ACHN (cell line): ENCODE data around the gene SERPINE1.
"Not testable (repeated sequence)": the region's sequence is repeated elsewhere in the genome, so short reads cannot be mapped to it uniquely, and the experiment has no call there.

Experiments
- DNase-seq: peaks from one replicate; pipeline ENCODE4 v3.0.0-alpha.2; 2015
- in situ Hi-C: cut with HindIII; loops from 2 replicates; pipeline ENCODE4 v1.10.0; 2017; ENCODE audit warnings: low sequenced_read_pairs, low pct_ligation_motif_present, low pct_unique_long_range_greater_than_20kb

The SERPINE1 gene

DNA sequence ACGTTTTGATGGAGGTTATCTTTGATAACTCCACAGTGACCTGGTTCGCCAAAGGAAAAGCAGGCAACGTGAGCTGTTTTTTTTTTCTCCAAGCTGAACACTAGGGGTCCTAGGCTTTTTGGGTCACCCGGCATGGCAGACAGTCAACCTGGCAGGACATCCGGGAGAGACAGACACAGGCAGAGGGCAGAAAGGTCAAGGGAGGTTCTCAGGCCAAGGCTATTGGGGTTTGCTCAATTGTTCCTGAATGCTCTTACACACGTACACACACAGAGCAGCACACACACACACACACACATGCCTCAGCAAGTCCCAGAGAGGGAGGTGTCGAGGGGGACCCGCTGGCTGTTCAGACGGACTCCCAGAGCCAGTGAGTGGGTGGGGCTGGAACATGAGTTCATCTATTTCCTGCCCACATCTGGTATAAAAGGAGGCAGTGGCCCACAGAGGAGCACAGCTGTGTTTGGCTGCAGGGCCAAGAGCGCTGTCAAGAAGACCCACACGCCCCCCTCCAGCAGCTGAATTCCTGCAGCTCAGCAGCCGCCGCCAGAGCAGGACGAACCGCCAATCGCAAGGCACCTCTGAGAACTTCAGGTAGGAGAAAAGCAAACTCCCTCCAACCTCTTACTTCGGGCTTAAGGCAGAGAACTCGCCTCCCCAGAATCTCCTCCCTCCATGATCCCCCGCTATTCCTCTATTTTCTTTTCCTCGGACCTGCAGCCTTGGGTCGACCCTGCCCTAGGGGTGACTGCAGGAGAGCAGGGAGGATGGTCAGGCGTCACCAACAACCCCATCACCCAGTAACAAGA lies at the start of gene SERPINE1:
TSS of gene SERPINE1 (plus strand) at position 454 of the 809 bp plus-strand sequence. CDS start 1,290 bp downstream, outside the sequence.
- in situ Hi-C loops, result no loop called here
- no peak for DNase-seq

DNA sequence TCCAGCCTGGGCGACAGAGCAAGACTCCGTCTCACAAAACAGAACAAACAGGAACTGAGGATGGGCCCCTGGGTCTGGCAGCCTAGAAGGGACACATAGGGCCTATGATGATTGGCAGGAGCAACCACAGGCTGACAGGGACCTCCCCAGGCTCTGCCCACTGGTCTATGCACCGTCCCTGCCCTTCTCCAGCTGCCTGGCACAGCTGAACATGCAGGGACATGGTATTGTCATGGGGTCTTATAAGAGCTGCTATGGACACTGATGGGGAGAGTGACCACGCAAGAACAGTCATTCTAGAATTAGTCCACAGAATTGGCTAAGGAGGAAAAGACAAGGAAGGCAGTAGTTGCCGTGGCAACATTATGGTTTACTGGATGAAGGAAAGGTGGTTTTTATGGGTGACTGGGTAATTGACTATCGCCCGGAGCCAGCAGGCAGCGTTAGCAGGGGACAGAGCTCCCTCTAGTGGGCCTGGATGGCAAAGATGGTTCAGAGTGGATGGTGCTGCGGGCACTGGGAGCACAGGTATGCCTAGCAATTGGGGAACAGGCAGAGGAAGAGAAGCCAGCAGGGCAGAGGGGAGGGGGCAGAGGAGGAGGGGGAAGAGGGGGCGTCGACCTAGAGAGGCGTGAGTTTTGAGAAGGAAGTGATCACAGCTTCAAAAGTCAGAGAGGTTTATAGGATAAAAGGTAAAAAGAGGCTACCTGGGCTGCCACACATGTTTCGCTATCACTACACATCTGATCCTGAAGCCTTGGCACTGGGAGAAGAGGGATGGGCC lies 49.4 kb upstream of the SERPINE1 start:
- peak; percentile 92 for DNase-seq
- in situ Hi-C loops, result no loop called here

DNA sequence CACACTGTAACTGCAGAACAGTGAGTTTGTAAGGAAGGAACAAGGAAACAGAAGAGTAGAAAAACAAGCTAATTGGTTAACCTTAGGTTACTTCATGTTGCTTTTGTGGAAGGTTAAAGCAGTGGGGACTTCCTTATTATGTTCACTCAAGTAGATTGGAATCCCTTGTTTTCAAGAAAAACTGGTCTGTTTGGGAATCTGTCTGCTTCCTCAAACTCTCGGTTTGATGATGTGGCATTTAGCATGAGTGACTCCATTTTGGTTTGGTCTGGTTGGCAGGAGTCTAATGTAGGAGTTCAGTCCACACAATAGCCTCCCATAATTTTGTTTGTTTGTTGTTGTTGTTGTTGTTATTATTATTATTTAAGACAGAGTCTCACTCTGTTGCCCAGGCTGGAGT lies 45.5 kb upstream of the SERPINE1 start:
- in situ Hi-C loops, result no loop called here
- DNase-seq, result no peak

DNA sequence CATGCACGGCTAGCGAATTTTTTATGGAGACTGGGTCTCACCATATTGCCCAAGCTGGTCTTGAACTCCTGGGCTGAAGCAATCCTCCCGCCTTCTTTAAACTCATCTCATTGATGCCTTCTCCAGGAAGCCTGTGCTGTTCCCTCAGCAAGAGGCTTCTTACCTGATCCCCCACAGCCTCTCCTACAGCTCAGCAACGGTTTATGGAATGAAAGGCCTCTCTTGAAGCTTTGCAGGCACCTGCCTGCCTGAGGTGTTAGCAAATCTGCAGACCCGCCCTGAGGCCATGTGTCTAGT lies 42.1 kb upstream of the SERPINE1 start:
- no peak for DNase-seq
- in situ Hi-C loops, result no loop called here

DNA sequence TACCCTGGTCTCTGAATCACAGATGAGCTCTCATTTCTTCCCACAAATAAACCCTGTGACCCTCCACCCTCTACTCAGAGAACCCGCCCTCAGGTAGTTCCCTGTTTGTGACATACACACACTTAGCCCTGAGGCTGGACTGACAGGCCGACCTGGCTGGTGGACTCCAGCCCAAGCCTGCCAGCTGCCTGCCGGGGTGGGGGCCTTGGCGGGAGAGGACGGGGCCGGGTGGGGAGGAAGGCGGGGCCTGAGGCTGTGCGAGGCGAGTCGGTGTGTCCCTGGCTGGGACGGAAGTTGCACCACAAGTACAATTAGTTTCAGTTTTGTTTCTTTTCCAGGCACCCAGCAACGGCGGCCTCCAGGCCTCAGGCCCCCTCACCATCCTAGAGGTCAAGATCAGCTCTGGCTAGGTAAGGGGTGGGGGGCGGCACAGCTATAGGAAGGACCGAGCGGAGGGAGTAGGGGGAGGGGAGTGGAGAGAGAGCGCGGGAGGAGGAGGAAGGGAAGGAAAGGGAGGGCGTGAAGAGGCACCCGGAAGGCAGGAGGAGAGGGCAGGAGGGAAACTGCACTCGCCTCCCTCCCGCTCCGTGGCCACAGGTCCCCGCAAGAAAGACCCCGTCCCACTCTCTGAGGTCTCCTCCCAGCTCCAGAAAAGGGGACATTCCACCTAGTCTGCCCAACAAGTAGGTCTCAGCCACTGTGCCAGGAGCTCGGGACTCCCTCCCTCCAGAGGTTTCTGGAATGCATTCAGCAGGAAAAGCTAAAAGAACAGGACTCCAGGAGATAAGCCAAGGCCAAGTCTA lies 41.5 kb upstream of the SERPINE1 start, which contains the start of gene TRIM56:
TSS of gene TRIM56 (plus strand) at position 320 of the 803 bp plus-strand sequence. CDS start 1,832 bp downstream, outside the sequence.
- peak; percentile 91 for DNase-seq
- in situ Hi-C loops, result no loop called here

DNA sequence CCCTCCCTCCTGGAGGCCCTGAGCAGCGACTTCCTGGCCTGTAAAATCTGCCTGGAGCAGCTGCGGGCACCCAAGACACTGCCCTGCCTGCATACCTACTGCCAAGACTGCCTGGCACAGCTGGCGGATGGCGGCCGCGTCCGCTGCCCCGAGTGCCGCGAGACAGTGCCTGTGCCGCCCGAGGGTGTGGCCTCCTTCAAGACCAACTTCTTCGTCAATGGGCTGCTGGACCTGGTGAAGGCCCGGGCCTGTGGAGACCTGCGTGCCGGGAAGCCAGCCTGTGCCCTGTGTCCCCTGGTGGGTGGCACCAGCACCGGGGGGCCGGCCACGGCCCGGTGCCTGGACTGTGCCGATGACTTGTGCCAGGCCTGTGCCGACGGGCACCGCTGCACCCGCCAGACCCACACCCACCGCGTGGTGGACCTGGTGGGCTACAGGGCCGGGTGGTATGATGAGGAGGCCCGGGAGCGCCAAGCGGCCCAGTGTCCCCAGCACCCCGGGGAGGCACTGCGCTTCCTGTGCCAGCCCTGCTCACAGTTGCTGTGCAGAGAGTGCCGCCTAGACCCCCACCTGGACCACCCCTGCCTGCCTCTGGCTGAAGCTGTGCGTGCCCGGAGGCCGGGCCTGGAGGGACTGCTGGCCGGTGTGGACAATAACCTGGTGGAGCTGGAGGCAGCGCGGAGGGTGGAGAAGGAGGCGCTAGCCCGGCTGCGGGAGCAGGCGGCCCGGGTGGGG lies 39.4 kb upstream of the SERPINE1 start:
- DNase-seq, result no peak
- in situ Hi-C loops, result no loop called here

DNA sequence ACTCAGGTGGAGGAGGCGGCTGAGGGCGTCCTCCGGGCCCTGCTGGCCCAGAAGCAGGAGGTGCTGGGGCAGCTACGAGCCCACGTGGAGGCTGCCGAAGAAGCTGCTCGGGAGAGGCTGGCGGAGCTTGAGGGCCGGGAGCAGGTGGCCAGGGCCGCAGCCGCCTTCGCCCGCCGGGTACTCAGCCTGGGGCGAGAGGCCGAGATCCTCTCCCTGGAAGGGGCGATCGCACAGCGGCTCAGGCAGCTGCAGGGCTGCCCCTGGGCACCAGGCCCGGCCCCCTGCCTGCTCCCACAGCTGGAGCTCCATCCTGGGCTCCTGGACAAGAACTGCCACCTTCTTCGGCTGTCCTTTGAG lies 38.9 kb upstream of the SERPINE1 start:
- in situ Hi-C loops, result no loop called here

DNA sequence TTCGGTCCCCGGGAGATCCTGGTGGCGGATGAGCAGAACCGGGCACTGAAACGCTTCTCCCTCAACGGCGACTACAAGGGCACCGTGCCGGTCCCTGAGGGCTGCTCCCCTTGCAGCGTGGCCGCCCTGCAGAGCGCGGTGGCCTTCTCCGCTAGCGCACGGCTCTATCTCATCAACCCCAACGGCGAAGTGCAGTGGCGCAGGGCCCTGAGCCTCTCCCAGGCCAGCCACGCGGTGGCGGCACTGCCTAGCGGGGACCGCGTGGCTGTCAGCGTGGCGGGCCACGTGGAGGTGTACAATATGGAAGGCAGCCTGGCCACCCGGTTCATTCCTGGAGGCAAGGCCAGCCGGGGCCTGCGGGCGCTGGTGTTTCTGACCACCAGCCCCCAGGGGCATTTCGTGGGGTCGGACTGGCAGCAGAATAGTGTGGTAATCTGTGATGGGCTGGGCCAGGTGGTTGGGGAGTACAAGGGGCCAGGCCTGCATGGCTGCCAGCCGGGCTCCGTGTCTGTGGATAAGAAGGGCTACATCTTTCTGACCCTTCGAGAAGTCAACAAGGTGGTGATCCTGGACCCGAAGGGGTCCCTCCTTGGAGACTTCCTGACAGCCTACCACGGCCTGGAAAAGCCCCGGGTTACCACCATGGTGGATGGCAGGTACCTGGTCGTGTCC lies 37.9 kb upstream of the SERPINE1 start:
- in situ Hi-C loops, result no loop called here
- DNase-seq, result no peak

More for the DNA sequence above, 38.9 kb upstream of the SERPINE1 start:
- DNase-seq, result no peak

DNA sequence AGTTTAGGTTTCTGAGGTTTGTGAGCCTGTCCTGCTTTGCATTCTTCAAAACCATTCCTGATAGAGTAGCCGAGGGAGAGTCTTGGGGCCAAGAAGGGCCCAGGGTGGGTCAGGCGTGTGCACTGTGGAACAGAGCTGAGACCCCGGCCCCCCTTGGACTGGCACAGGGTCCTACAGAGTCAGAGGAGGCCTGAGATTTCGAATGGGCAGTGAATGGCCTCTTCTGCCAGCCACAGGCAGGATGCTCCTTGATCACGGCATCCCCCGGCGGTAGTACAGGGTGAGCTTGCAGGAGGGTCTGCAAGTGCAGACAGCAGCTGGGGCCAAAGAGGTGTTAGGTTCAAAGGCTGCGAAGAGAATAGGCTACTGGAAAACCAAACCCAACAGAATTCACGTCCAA lies 37.0 kb upstream of the SERPINE1 start:
- no peak for DNase-seq
- in situ Hi-C loops, result no loop called here

DNA sequence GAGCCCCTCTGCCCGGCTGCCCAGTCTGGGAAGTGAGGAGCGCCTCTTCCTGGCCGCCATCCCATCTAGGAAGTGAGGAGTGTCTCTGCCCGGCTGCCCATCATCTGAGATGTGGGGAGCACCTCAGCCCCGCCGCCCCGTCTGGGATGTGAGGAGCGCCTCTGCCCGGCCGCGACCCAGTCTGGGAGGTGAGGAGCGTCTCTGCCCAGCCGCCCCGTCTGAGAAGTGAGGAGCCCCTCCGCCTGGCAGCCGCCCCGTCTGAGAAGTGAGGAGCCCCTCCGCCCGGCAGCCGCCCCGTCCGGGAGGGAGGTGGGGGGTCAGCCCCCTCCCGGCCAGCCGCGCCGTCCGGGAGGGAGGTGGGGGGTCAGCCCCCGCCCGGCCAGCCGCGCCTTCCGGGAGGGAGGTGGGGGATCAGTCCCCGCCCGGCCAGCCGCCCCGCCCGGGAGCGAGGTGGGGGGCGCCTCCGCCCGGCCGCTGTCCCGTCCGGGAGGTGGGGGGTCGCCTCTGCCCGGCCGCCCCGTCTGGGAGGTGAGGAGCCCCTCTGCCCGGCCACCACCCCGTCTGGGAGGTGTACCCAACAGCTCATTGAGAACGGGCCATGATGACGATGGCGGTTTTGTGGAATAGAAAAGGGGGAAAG lies 34.5 kb upstream of the SERPINE1 start:
- in situ Hi-C loops, DNase-seq: not testable (repeated sequence)

DNA sequence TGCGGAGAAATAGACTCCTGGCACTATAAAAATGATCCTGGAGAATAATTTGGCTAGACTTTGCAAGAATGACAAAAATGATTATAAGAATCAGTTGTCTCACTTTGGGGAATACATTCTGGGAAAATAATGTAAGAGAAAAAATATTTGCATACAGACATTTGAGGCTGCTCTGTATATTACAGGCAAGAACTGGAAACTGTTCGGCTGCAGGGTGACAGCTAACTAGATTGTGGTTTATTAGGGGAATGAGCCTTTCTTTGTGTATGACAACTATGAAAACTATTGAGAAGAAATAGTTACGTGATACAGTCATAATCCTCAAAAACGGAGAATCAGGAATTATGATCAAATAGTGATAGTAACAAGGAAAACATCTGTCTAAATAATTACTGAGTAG lies 33.0 kb upstream of the SERPINE1 start:
- in situ Hi-C loops, result no loop called here
- peak; percentile 44 for DNase-seq

DNA sequence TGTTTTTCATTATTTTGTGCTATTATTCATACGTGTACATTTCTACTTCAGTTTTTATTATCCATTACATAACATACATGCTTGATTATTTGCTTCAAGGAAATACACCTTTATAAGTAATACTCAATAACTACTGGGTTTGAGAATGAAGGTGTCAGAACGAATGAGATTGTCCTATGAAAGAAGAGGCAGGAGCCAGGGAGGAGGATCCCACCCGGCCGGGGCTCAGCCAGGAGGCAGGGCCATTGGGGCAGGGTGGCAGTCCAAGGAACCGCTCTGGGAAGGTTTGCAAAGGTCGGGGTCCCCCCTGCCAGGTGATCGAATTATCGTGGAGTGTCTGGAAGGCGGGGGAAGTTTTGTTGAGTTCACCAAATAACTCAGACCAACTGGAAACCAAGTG lies 32.5 kb upstream of the SERPINE1 start:
- in situ Hi-C loops, result no loop called here
- no peak for DNase-seq

DNA sequence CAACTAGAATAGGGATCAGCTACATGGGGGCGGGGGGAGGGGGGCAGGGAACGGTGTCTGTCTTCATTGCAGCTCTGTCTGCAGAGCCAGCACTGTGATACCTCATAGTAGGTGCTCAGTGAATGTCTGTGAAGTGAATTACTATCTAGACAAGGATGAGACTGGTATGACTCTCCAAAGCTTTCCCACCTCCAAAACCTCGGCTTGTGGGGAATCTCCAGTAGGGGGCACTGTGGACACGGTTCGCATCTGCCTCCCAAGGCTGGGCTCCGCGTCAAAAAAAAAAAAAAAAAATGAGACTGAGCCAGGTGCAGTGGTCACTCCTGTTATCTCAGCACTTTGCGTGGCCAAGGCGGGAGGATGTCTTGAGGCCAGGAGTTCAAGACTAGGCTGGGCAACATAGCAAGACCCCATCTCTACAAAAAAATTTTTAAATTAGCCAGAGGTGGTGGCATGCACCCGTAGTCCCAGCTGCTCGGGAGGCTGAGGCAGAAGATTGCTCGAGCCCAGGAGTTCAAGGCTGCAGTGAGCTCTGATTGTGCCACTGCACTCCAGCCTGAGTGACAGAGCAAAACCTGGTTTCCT lies 32.0 kb upstream of the SERPINE1 start:
- in situ Hi-C loops, result no loop called here
- peak; percentile 77 for DNase-seq

DNA sequence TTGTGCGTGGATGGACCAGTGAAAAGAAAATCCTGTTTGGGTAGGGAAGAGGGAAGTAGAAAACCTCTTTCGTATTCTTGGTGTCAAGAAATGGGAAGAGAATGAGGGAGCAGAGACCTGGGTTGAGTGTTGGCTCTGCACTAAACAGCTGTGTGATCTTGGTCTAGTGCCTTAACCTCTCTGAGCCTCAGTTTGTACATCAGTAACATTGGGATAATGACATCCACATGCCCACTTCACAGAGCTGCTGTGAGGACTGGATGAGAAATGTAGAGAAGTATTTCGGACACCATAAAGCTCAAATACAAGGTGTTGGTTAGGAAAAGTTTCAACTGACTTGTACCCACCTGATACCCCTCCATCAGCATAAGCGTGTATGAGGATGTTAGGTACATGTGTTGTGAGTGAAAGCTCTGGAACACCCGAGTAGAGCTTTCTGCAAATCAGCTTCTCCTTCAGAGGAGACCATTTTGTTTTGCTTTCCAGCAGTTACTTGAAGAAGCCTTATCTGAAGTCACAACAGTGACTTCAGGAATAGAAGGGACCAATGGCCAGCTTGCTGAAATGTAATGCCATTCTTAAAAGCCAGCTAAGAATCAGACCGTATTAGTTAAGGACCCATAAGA lies 30.5 kb upstream of the SERPINE1 start:
- in situ Hi-C loops, result no loop called here
- DNase-seq, result no peak

DNA sequence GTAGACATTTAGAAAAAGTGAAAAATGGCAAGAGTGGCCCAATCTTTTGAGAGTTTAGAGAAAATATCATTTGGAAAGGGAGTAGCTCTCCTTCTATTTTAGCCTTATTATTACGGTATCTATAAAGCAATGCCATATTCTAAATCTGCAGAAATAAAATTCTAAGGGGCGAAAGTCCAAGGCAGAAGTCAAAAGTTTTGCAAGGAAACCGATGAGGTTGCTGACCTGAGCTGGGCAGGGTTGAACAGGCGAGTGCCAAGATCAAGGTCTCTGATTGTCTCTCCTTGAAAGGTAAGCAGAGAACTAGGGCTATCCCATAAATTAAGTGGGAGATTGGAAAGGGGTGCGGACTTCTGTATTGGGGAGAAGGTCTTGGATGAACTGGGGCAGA lies 30.0 kb upstream of the SERPINE1 start:
- in situ Hi-C loops, result no loop called here
- no peak for DNase-seq

DNA sequence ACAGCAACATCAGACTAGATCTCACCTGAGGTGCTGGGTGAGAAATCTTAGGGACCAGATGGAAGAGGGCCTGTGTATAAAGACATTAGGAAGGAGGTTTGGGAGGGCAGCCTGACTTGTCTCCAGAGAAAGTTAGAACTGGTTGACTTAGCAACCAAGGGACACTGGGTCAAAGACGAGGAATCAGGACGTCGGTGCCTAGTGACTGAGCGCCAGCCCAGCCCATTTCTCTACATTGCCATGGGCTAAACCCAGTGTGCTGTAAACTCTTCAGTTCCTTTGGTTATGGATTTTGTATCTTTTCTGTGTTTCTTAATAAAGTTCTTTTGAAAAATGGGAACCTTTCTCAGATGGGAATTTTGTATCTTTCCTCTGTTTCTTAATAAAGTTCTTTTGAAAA lies 29.3 kb upstream of the SERPINE1 start:
- DNase-seq, result no peak
- in situ Hi-C loops, result no loop called here
